GM23338 (cell line): ENCODE data around the gene CNTNAP1. TPM values are rescaled to one million over a fixed set of nuclear protein-coding genes. Genes with fewer than 3 reads are reported as not detected.
"Not testable (repeated sequence)": the region's sequence is repeated elsewhere in the genome, so short reads cannot be mapped to it uniquely, and the experiment has no call there.

Source experiments
- ATAC-seq: fragments of 200-7000 bp; cut with Tn5 transposase; 3 replicates; pipeline ENCODE4 v1.9.1; 2020
- DNase-seq: peaks from one replicate; pipeline ENCODE4 v3.0.0-alpha.2; 2015; ENCODE audit warnings: low spot score
- H2AFZ ChIP-seq: fragments of 200-600 bp; sonication (generic); 2 replicates; pipeline ENCODE4 v1.8.0; 2016; ENCODE audit warnings: antibody characterized with exemption, mild to moderate bottlenecking, moderate library complexity
- H3F3A ChIP-seq: fragments of 200-600 bp; sonication (generic); replicated peaks from 2 replicates; pipeline ENCODE4 v1.8.0; 2017; ENCODE audit warnings: antibody characterized with exemption, mixed run types, low read depth
- H3K27ac ChIP-seq: fragments of 200-600 bp; sonication (generic); 2 replicates; pipeline ENCODE4 v1.6.1; 2016; ENCODE audit warnings: low read depth
- H3K27me3 ChIP-seq: fragments of 200-600 bp; sonication (generic); 2 replicates; pipeline ENCODE4 v1.8.0; 2016; ENCODE audit warnings: mild to moderate bottlenecking, mixed run types, moderate library complexity; ENCODE audit not compliant: insufficient read depth
- H3K36me3 ChIP-seq: fragments of 200-600 bp; sonication (generic); 2 replicates; pipeline ENCODE4 v1.8.0; 2016; ENCODE audit warnings: mild to moderate bottlenecking; ENCODE audit not compliant: insufficient read depth
- H3K4me1 ChIP-seq: fragments of 200-600 bp; sonication (generic); 2 replicates; pipeline ENCODE4 v1.8.0; 2016; ENCODE audit warnings: mild to moderate bottlenecking, moderate library complexity; ENCODE audit not compliant: insufficient read depth
- H3K4me2 ChIP-seq: fragments of 200-600 bp; sonication (generic); 2 replicates; pipeline ENCODE4 v1.7.1; 2017; ENCODE audit warnings: mixed run types
- H3K4me3 ChIP-seq: fragments of 200-600 bp; sonication (generic); 2 replicates; pipeline ENCODE4 v1.6.1; 2016; ENCODE audit warnings: mixed run types
- H3K79me2 ChIP-seq: fragments of 200-600 bp; sonication (generic); replicated peaks from 2 replicates; pipeline ENCODE4 v1.8.0; 2017; ENCODE audit warnings: mild to moderate bottlenecking; ENCODE audit not compliant: insufficient read depth
- H3K9me2 ChIP-seq: fragments of 200-600 bp; sonication (generic); 2 replicates; pipeline ENCODE4 v1.8.0; 2017; ENCODE audit not compliant: insufficient read depth
- H4K20me1 ChIP-seq: fragments of 200-600 bp; sonication (generic); replicated peaks from 2 replicates; pipeline ENCODE4 v1.8.0; 2017; ENCODE audit warnings: mild to moderate bottlenecking; ENCODE audit not compliant: insufficient read depth
- H3K27ac Mint-ChIP-seq: 2 replicates; pipeline ENCODE4 v1.8.0; 2020; ENCODE audit warnings: inconsistent platforms, mild to moderate bottlenecking, moderate library complexity, mixed read lengths
- H3K27me3 Mint-ChIP-seq: 3 replicates; pipeline ENCODE4 v1.8.0; 2022; ENCODE audit warnings: low read depth, mild to moderate bottlenecking, moderate library complexity, mixed read lengths, inconsistent platforms; ENCODE audit not compliant: insufficient read depth, poor library complexity
- H3K36me3 Mint-ChIP-seq: 3 replicates; pipeline ENCODE4 v1.8.0; 2021; ENCODE audit warnings: low read depth, mild to moderate bottlenecking, inconsistent platforms, moderate library complexity, mixed read lengths
- H3K4me1 Mint-ChIP-seq: 3 replicates; pipeline ENCODE4 v1.8.0; 2020; ENCODE audit warnings: mild to moderate bottlenecking, inconsistent platforms, mixed read lengths
- H3K4me3 Mint-ChIP-seq: 3 replicates; pipeline ENCODE4 v1.8.0; 2021; ENCODE audit warnings: moderate library complexity, mild to moderate bottlenecking, inconsistent platforms, mixed read lengths
- H3K9me3 Mint-ChIP-seq: 3 replicates; pipeline ENCODE4 v1.8.0; 2020; ENCODE audit warnings: moderate library complexity, mild to moderate bottlenecking, inconsistent platforms, mixed read lengths
- CREB1 ChIP-seq: fragments of 250-450 bp; sonication (Bioruptor Pico); IDR thresholded peaks from 2 replicates; pipeline ENCODE4 v1.5.0; 2020; ENCODE audit warnings: low read depth, mild to moderate bottlenecking, moderate library complexity
- polyA plus RNA-seq: library from polyadenylated mRNA; unstranded; fragments of >200 nt; fragmentation: Nextera tagmentation; extraction: Ambion mirVana; gene quantifications from 2 replicates; pipeline ENCODE4 v1.2.1, GENCODE V29; 2016
- total RNA-seq: library from RNA; depleted of rRNA; stranded (reverse); fragments of >200 nt; shearing (Covaris generic); gene quantifications from 2 replicates; pipeline ENCODE4 v1.2.3, GENCODE V29; 2014
- TF ChIP-seq, protein P1 (sequence below): fragments of 250-450 bp; sonication (Bioruptor Pico); IDR thresholded peaks from 2 replicates; pipeline ENCODE4 v1.5.0; 2020; ENCODE audit warnings: mild to moderate bottlenecking, moderate library complexity
- TF ChIP-seq, protein P2 (sequence below), 2 experiments: fragments of 200-600 bp in 1 of 2; sonication (generic) in 1 of 2; conservative IDR thresholded peaks; 2 replicates each; pipeline versions ENCODE4 v1.5.1 to v1.6.1; 2016 to 2017; ENCODE audit warnings: antibody characterized with exemption in 2 of 2, low read depth in 2 of 2, mild to moderate bottlenecking in 2 of 2, moderate library complexity in 1 of 2
- TF ChIP-seq, protein P3 (sequence below): IDR thresholded peaks from 2 replicates; pipeline ENCODE4 v1.6.1; 2016; ENCODE audit warnings: antibody characterized with exemption

CNTNAP1 gene
- total and polyA plus RNA-seq, 2 experiments from 2014 or later, result 1.3 to 5.0 TPM

DNA sequence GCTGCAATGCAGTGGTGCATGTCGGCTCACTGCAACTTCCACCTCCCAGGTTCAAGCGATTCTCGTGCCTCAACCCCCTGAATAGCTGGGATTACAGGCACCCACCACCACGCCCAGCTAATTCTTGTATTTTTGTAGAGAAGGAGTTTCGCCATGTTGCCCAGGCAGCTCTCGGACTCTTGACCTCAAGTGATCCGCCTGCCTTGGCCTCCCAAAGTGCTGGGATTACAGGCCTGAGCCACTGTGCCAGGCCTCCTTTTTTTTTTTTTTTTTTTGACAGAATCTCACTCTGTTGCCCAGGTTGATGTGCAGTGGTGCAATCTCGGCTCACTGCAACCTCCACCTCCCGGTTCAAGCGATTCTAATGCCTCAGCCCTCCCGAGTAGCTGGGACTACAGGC lies 60.6 kb downstream of the CNTNAP1 start:
- not testable (repeated sequence) for H3K27ac Mint-ChIP-seq, H2AFZ ChIP-seq, H3K27ac ChIP-seq, H3K9me2 ChIP-seq, H3K36me3 ChIP-seq, H3K4me3 ChIP-seq, H4K20me1 ChIP-seq, H3K4me3 Mint-ChIP-seq, ATAC-seq, DNase-seq, H3K4me2 ChIP-seq, H3K36me3 Mint-ChIP-seq
- H3K27me3 ChIP-seq, result peaks cover 18% of the 10 kb centered on the region
- H3F3A ChIP-seq, result 0 out of 2 replicates have a peak, but pooled peaks cover 12% of the 10 kb centered on the region
- Mint-ChIP-seq H3K9me3 (peaks cover 11% of the 10 kb centered on the region), H3K4me1 (peaks cover 21% of the 10 kb centered on the region), H3K27me3 (peaks cover 20% of the 10 kb centered on the region)
- H3K79me2 ChIP-seq, result peaks cover 12% of the 10 kb centered on the region
- H3K4me1 ChIP-seq, result peaks cover 28% of the 10 kb centered on the region

DNA sequence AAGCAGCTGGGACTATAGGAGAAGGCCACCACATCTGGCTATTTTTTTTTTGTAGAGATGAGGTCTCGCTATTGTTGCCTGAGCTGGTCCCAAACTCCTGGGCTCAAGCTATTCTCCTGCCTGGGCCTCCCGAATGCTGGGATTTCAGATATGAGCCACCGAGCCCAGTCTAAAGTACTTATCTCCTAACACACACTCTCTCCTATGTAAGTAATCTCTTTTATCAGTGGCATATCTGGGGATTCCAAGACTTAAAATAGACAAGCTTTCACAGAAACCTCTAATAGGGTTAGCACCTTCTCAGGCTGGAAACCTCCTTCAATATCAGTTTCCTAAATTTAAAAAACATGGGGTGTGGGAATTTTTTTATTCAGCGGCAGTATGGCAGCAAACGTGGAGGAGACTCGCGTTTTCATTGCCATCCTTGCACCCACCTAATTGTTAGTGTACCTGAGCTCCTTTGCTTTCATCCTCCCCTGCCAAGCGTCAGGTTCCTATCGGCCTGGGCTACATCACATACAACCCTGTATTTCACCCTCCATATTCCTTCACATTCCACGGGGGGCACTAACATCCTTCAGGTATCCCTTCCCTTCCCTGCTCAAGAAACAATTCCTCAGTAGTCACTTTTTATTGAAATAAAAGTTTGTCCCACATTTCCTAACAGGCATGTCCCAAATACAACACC lies 61.4 kb downstream of the CNTNAP1 start:
- H3K36me3 ChIP-seq, result no peaks in the 10 kb centered on the region
- H3K27me3 ChIP-seq, result peaks cover 18% of the 10 kb centered on the region
- H3K27ac ChIP-seq, result peak overlapping the region; percentile 94; the same call in 1 of the 2 replicates
- peaks cover 20% of the 10 kb centered on the region for H3K27me3 Mint-ChIP-seq
- TF ChIP-seq, protein P1, sequence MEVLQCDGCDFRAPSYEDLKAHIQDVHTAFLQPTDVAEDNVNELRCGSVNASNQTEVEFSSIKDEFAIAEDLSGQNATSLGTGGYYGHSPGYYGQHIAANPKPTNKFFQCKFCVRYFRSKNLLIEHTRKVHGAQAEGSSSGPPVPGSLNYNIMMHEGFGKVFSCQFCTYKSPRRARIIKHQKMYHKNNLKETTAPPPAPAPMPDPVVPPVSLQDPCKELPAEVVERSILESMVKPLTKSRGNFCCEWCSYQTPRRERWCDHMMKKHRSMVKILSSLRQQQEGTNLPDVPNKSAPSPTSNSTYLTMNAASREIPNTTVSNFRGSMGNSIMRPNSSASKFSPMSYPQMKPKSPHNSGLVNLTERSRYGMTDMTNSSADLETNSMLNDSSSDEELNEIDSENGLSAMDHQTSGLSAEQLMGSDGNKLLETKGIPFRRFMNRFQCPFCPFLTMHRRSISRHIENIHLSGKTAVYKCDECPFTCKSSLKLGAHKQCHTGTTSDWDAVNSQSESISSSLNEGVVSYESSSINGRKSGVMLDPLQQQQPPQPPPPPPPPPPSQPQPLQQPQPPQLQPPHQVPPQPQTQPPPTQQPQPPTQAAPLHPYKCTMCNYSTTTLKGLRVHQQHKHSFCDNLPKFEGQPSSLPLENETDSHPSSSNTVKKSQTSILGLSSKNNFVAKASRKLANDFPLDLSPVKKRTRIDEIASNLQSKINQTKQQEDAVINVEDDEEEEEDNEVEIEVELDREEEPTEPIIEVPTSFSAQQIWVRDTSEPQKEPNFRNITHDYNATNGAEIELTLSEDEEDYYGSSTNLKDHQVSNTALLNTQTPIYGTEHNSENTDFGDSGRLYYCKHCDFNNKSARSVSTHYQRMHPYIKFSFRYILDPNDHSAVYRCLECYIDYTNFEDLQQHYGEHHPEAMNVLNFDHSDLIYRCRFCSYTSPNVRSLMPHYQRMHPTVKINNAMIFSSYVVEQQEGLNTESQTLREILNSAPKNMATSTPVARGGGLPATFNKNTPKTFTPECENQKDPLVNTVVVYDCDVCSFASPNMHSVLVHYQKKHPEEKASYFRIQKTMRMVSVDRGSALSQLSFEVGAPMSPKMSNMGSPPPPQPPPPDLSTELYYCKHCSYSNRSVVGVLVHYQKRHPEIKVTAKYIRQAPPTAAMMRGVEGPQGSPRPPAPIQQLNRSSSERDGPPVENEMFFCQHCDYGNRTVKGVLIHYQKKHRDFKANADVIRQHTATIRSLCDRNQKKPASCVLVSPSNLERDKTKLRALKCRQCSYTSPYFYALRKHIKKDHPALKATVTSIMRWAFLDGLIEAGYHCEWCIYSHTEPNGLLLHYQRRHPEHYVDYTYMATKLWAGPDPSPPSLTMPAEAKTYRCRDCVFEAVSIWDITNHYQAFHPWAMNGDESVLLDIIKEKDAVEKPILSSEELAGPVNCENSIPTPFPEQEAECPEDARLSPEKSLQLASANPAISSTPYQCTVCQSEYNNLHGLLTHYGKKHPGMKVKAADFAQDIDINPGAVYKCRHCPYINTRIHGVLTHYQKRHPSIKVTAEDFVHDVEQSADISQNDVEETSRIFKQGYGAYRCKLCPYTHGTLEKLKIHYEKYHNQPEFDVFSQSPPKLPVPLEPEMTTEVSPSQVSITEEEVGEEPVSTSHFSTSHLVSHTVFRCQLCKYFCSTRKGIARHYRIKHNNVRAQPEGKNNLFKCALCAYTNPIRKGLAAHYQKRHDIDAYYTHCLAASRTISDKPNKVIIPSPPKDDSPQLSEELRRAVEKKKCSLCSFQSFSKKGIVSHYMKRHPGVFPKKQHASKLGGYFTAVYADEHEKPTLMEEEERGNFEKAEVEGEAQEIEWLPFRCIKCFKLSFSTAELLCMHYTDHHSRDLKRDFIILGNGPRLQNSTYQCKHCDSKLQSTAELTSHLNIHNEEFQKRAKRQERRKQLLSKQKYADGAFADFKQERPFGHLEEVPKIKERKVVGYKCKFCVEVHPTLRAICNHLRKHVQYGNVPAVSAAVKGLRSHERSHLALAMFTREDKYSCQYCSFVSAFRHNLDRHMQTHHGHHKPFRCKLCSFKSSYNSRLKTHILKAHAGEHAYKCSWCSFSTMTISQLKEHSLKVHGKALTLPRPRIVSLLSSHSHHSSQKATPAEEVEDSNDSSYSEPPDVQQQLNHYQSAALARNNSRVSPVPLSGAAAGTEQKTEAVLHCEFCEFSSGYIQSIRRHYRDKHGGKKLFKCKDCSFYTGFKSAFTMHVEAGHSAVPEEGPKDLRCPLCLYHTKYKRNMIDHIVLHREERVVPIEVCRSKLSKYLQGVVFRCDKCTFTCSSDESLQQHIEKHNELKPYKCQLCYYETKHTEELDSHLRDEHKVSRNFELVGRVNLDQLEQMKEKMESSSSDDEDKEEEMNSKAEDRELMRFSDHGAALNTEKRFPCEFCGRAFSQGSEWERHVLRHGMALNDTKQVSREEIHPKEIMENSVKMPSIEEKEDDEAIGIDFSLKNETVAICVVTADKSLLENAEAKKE (CRISPR knock-in tag), result no peak
- TF ChIP-seq CREB1 (CRISPR knock-in tag), result no peak
- TF ChIP-seq, protein P2, sequence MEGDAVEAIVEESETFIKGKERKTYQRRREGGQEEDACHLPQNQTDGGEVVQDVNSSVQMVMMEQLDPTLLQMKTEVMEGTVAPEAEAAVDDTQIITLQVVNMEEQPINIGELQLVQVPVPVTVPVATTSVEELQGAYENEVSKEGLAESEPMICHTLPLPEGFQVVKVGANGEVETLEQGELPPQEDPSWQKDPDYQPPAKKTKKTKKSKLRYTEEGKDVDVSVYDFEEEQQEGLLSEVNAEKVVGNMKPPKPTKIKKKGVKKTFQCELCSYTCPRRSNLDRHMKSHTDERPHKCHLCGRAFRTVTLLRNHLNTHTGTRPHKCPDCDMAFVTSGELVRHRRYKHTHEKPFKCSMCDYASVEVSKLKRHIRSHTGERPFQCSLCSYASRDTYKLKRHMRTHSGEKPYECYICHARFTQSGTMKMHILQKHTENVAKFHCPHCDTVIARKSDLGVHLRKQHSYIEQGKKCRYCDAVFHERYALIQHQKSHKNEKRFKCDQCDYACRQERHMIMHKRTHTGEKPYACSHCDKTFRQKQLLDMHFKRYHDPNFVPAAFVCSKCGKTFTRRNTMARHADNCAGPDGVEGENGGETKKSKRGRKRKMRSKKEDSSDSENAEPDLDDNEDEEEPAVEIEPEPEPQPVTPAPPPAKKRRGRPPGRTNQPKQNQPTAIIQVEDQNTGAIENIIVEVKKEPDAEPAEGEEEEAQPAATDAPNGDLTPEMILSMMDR (conservative IDR thresholded peaks at IDR 0.05; ENCODE audit: low read depth in 2 of 2), result peak in 1 of 2 experiments; percentile 27; a peak in 2 of 4 replicates
- TF ChIP-seq, protein P3, sequence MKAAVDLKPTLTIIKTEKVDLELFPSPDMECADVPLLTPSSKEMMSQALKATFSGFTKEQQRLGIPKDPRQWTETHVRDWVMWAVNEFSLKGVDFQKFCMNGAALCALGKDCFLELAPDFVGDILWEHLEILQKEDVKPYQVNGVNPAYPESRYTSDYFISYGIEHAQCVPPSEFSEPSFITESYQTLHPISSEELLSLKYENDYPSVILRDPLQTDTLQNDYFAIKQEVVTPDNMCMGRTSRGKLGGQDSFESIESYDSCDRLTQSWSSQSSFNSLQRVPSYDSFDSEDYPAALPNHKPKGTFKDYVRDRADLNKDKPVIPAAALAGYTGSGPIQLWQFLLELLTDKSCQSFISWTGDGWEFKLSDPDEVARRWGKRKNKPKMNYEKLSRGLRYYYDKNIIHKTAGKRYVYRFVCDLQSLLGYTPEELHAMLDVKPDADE, result no peak
- peak overlapping the region; percentile 88 for H3K4me3 Mint-ChIP-seq
- no peaks in the 10 kb centered on the region for H4K20me1 ChIP-seq
- 0 out of 2 replicates have a peak, but pooled peaks cover 14% of the 10 kb centered on the region for H3F3A ChIP-seq
- DNase-seq (peak; percentile 58), ATAC-seq (peak; percentile 29)
- H3K4me1 Mint-ChIP-seq, result peaks cover 29% of the 10 kb centered on the region
- H3K36me3 Mint-ChIP-seq, result peaks cover 5% of the 10 kb centered on the region; the same call in 2 of the 3 replicates
- peak overlapping the region; percentile 88; the same call in 1 of the 2 replicates for H2AFZ ChIP-seq
- peaks cover 5% of the 10 kb centered on the region; the same call in 1 of the 2 replicates for H3K9me2 ChIP-seq
- peak overlapping the region; percentile 80 for H3K4me2 ChIP-seq
- H3K4me3 ChIP-seq, result peak overlapping the region; percentile 79
- peaks cover 37% of the 10 kb centered on the region for H3K4me1 ChIP-seq
- peak overlapping the region; percentile 87 for H3K27ac Mint-ChIP-seq
- peaks cover 12% of the 10 kb centered on the region for H3K79me2 ChIP-seq
- H3K9me3 Mint-ChIP-seq, result peaks cover 11% of the 10 kb centered on the region
